ENCODE data around the gene BAIAP2L2. TPM values are rescaled to one million over a fixed set of nuclear protein-coding genes. Genes with fewer than 3 reads are reported as not detected.
A peak's percentile ranks its signal among the peaks of the same experiment; 100 is the strongest.

BAIAP2L2 gene
- total RNA-seq, 1 donor from 2014 or later: 0.86 TPM

DNA sequence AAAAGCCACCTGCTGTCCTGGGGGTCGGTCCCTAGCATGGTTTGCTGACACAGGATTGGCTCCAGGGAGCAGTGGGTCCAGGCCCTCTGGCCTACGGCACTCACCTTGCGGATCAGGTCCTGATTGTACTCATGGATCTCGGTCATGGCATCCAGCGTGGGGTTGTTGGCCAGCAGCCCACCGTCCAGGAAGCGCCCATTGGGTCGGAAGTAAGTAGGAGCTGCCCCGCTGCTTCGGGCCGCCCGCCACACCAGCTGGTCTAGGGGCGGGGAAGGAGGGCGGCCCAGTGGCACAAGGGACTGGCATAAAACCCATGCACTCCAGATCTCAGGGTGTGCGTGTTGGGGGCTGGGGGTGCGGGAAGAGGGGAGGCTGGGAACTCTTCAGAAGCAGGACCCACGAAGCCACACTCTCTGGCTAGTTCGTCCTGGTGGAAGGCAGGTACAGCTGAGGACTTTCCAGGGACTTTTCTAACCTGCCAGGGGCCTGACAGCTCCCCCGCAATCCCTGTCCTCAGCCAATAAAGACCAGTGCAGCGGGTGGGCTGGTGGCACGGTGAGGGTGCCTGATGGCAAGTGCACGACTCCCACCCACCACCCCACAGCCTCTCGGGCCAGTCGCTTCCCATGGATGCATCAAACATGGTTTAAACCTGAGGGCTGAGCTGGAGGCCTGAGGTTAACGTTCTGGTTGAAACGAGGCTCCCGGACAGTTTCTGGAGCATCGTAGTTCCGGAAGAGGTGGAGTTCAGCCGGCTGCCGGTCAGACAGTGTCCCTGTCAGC, 5.1 kb upstream of the BAIAP2L2 start:
- H3K9ac ChIP-seq: no peak overlapping the region
- no peak overlapping the region for H3K4me2 ChIP-seq
- Mint-ChIP-seq H3K27me3 (ENCODE audit: insufficient read depth, low read depth) (peaks cover 8% of the 10 kb centered on the region), H3K4me3 (no peak overlapping the region), H3K9me3 (no peaks in the 10 kb centered on the region), H3K4me1 (peaks cover 15% of the 10 kb centered on the region), H3K27ac (peak overlapping the region; percentile 33), H3K36me3 (no peaks in the 10 kb centered on the region)
- H3K9me3 ChIP-seq (ENCODE audit: low read depth): no peaks in the 10 kb centered on the region
- no peak for DNase-seq (ENCODE audit: low spot score)
- no peak overlapping the region for H3K27ac ChIP-seq
- TF ChIP-seq, protein P1, sequence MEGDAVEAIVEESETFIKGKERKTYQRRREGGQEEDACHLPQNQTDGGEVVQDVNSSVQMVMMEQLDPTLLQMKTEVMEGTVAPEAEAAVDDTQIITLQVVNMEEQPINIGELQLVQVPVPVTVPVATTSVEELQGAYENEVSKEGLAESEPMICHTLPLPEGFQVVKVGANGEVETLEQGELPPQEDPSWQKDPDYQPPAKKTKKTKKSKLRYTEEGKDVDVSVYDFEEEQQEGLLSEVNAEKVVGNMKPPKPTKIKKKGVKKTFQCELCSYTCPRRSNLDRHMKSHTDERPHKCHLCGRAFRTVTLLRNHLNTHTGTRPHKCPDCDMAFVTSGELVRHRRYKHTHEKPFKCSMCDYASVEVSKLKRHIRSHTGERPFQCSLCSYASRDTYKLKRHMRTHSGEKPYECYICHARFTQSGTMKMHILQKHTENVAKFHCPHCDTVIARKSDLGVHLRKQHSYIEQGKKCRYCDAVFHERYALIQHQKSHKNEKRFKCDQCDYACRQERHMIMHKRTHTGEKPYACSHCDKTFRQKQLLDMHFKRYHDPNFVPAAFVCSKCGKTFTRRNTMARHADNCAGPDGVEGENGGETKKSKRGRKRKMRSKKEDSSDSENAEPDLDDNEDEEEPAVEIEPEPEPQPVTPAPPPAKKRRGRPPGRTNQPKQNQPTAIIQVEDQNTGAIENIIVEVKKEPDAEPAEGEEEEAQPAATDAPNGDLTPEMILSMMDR (IDR thresholded peaks at IDR 0.05): no peak
- no peak for TF ChIP-seq EZH2phosphoT487 (IDR thresholded peaks at IDR 0.05)
- no peak for TF ChIP-seq EZH2 (IDR thresholded peaks at IDR 0.05)
- H3F3A ChIP-seq (ENCODE audit: low read depth): peaks cover 3% of the 10 kb centered on the region
- H3K36me3 ChIP-seq: no peaks in the 10 kb centered on the region
- H3K27me3 ChIP-seq: no peaks in the 10 kb centered on the region
- no peak overlapping the region for H2AFZ ChIP-seq (replicated peaks)
- no peak overlapping the region for H3K4me3 ChIP-seq
- H3K4me1 ChIP-seq: peaks cover 4% of the 10 kb centered on the region
- H4K20me1 ChIP-seq (ENCODE audit: low read depth): no peaks in the 10 kb centered on the region
- no peaks in the 10 kb centered on the region for H3K79me2 ChIP-seq (ENCODE audit: low read depth)

DNA sequence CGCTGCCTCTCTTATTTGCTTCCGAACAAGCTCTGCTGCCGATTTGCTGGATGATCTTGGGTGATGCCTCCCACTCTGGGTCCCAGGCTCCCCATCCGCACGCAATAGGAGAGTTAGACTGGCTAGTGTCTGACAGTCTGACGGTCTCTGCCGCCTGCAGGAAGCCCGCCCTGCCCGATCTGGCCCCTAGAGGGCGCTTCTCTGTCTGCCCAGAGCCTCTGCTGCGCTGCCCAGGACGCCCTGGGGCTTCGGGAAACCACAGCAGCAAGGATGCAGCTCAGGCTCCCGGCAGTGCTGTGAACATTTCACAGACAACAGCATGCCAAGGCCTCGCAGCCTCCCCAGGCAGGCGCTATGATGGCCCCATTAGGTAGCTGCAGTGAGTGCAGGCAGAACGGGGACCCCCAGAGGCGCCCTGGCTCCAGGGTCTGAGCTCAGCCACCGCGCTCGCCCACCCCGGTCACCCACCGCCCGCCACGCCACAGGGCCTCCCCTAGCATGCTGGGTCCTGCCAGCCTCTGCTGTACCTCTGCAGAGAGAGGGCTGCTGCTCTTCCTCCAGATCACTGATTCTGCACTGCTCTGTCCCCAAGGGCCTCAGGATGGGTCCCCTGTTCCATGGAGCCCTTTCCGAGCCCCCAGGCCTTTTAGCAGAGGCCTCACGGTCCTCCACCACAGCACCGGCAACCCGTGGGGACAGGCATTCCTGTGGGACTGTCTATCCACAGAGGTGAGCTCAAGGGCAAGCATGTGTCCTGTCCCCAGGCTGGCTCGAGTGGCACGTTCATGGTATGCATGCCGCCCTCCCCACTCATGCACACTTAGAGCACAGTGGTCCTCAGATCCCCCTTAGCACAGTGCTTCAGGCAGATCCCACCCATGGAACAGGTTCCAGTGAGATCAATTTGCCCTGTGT, 4.3 kb upstream of the BAIAP2L2 start:
- Histone ChIP-seq H3K9me3 (ENCODE audit: low read depth) (no peaks in the 10 kb centered on the region), H3F3A (ENCODE audit: low read depth) (peaks cover 4% of the 10 kb centered on the region), H3K4me2 (no peak overlapping the region), H3K27ac (no peak overlapping the region), H3K9ac (no peak overlapping the region), H2AFZ (replicated peaks) (no peak overlapping the region), H3K36me3 (no peaks in the 10 kb centered on the region), H3K4me1 (peaks cover 5% of the 10 kb centered on the region), H3K4me3 (no peak overlapping the region), H3K79me2 (ENCODE audit: low read depth) (no peaks in the 10 kb centered on the region), H4K20me1 (ENCODE audit: low read depth) (no peaks in the 10 kb centered on the region), H3K27me3 (no peaks in the 10 kb centered on the region)
- peaks cover 1% of the 10 kb centered on the region for H3K9me3 Mint-ChIP-seq
- no peak overlapping the region for H3K4me3 Mint-ChIP-seq
- H3K4me1 Mint-ChIP-seq: peaks cover 17% of the 10 kb centered on the region
- TF ChIP-seq EZH2 (IDR thresholded peaks at IDR 0.05): no peak
- TF ChIP-seq, protein P1 (IDR thresholded peaks at IDR 0.05): peak; percentile 94
- H3K36me3 Mint-ChIP-seq: no peaks in the 10 kb centered on the region
- peak; percentile 89 for DNase-seq (ENCODE audit: low spot score)
- peaks cover 9% of the 10 kb centered on the region for H3K27me3 Mint-ChIP-seq (ENCODE audit: insufficient read depth, low read depth)
- peak overlapping the region; percentile 78 for H3K27ac Mint-ChIP-seq

DNA sequence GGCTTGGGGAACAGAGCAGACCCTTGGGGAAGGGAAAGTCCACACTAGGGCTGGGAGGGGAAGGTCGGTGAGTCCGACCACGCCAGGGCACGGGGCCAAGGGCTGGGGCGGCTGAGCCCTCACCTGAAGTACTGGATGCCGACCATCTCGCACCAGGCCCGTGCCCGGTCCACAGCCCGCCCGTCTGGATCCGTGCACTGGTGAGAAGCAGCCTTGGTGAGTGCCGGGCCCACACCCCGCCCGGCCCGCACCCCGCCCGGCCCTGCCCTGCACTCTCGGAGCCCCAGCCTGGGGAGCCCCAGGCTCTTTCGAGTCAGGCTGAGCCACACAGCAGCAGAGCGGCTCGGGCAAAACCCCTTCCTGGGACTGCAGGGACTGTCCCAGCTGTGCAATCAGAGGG, 1.9 kb upstream of the BAIAP2L2 start:
- Histone ChIP-seq H3K4me3 (no peak overlapping the region), H3K27me3 (no peaks in the 10 kb centered on the region)
- peaks cover 14% of the 10 kb centered on the region for H3K27me3 Mint-ChIP-seq (ENCODE audit: insufficient read depth, low read depth)

More for the DNA sequence above, 1.9 kb upstream of the BAIAP2L2 start:
- Mint-ChIP-seq H3K36me3 (no peaks in the 10 kb centered on the region), H3K27ac (no peak overlapping the region), H3K9me3 (peaks cover 2% of the 10 kb centered on the region), H3K4me3 (no peak overlapping the region), H3K4me1 (peaks cover 17% of the 10 kb centered on the region)
- Histone ChIP-seq H3K9ac (no peak overlapping the region), H3K4me1 (peaks cover 5% of the 10 kb centered on the region), H3K79me2 (ENCODE audit: low read depth) (no peaks in the 10 kb centered on the region), H3K27ac (no peak overlapping the region), H2AFZ (replicated peaks) (no peak overlapping the region), H4K20me1 (ENCODE audit: low read depth) (no peaks in the 10 kb centered on the region), H3K9me3 (ENCODE audit: low read depth) (no peaks in the 10 kb centered on the region), H3K4me2 (no peak overlapping the region), H3F3A (ENCODE audit: low read depth) (peaks cover 8% of the 10 kb centered on the region), H3K36me3 (no peaks in the 10 kb centered on the region)
- no peak for TF ChIP-seq EZH2 (IDR thresholded peaks at IDR 0.05)
- no peak for TF ChIP-seq EZH2phosphoT487 (IDR thresholded peaks at IDR 0.05)
- TF ChIP-seq, protein P1 (IDR thresholded peaks at IDR 0.05): no peak
- DNase-seq (ENCODE audit: low spot score): no peak

Data from neural progenitor cell (in vitro differentiated cells).